IMR-90 (cell line): ENCODE measurements around the gene GPR137.

Source experiments
- CHD1 ChIP-seq: IDR thresholded peaks from 2 replicates; pipeline ENCODE4 v1.6.1; 2012; ENCODE audit warnings: low read depth, low read length, improper control_type of control experiment
- CTCF ChIP-seq: conservative IDR thresholded peaks from 2 replicates; pipeline ENCODE4 v1.5.1; 2012; ENCODE audit warnings: mild to moderate bottlenecking, low read depth, low read length, improper control_type of control experiment
- ELK1 ChIP-seq: fragments of 150-350 bp; IDR thresholded peaks from 2 replicates; pipeline ENCODE4 v1.6.1; 2016; ENCODE audit warnings: low read depth, mild to moderate bottlenecking, low read length, moderate library complexity, borderline replicate concordance
- MAFK ChIP-seq: IDR thresholded peaks from 2 replicates; pipeline ENCODE4 v1.6.1; 2012; ENCODE audit warnings: low read depth, low read length, improper control_type of control experiment
- MXI1 ChIP-seq: IDR thresholded peaks from 2 replicates; pipeline ENCODE4 v1.6.1; 2012; ENCODE audit warnings: low read depth, mild to moderate bottlenecking, low read length, moderate library complexity, borderline replicate concordance
- POLR2A ChIP-seq: IDR thresholded peaks from 2 replicates; pipeline ENCODE4 v1.6.1; 2012; ENCODE audit warnings: mild to moderate bottlenecking, low read depth, low read length
- RAD21 ChIP-seq: IDR thresholded peaks from 2 replicates; pipeline ENCODE4 v1.6.1; 2012; ENCODE audit warnings: low read length, improper control_type of control experiment
- RCOR1 ChIP-seq: IDR thresholded peaks from 2 replicates; pipeline ENCODE4 v1.6.1; 2012; ENCODE audit warnings: mild to moderate bottlenecking, low read length, improper control_type of control experiment; ENCODE audit not compliant: insufficient replicate concordance
- RFX5 ChIP-seq: IDR thresholded peaks from 2 replicates; pipeline ENCODE4 v1.8.0; 2012; ENCODE audit warnings: low read depth, mild to moderate bottlenecking, low read length, moderate library complexity
- SMC3 ChIP-seq: fragments of 150-350 bp; IDR thresholded peaks from 2 replicates; pipeline ENCODE4 v1.6.1; 2016; ENCODE audit warnings: low read depth, mild to moderate bottlenecking, antibody characterized with exemption, low read length, moderate library complexity
- USF2 ChIP-seq: fragments of 150-350 bp; IDR thresholded peaks from 2 replicates; pipeline ENCODE4 v1.6.1; 2017; ENCODE audit warnings: mild to moderate bottlenecking, antibody characterized with exemption, low read length, low read depth

- TF ChIP-seq CTCF (no peak), POLR2A (no peak), ELK1 (no peak), MAFK (no peak), RAD21 (no peak), RCOR1 (no peak), RFX5 (no peak), SMC3 (no peak), USF2 (no peak), MXI1 (no peak), CHD1 (no peak)
These were observed 33.4 kb downstream of the GPR137 start for GRCh38 chr11:64318766-64319761.
